Psoas muscle (tissue), 8 donors: ENCODE results near the gene GXYLT1. TPM values are rescaled to one million over a fixed set of nuclear protein-coding genes. Genes with fewer than 3 reads are reported as not detected.

Source experiments
- ATAC-seq, 4 donors: fragments of 200-7000 bp; cut with Tn5 transposase; one replicate each; pipeline ENCODE4 v1.9.1; 2020; ENCODE audit warnings: moderate library complexity in 3 of 4, mild to moderate bottlenecking in 2 of 4
- DNase-seq, 2 donors: peaks; one replicate each; pipeline ENCODE4 v3.0.0-alpha.2; 2020
- H3K27ac ChIP-seq: fragments of 200-600 bp; one replicate; pipeline ENCODE4 v1.8.0; 2022
- H3K27me3 ChIP-seq, 3 donors: fragments of 200-600 bp in 1 of 3; one replicate each; pipeline versions ENCODE4 v1.6.1 to v1.8.0; 2013 to 2022; ENCODE audit warnings: low read length in 2 of 3, mild to moderate bottlenecking in 2 of 3, moderate library complexity in 1 of 3; ENCODE audit not compliant: insufficient read depth in 3 of 3
- H3K36me3 ChIP-seq, 2 donors: fragments of 200-600 bp in 1 of 2; one replicate each; pipeline versions ENCODE4 v1.6.1 to v1.8.0; 2013 to 2022; ENCODE audit warnings: low read depth in 1 of 2, mild to moderate bottlenecking in 1 of 2, moderate library complexity in 1 of 2; ENCODE audit not compliant: insufficient read depth in 1 of 2
- H3K4me1 ChIP-seq: fragments of 200-600 bp; one replicate; pipeline ENCODE4 v1.8.0; 2022
- H3K4me3 ChIP-seq: fragments of 200-600 bp; one replicate; pipeline ENCODE4 v1.8.0; 2022; ENCODE audit warnings: mild to moderate bottlenecking
- H3K9me3 ChIP-seq: fragments of 200-600 bp; one replicate; pipeline ENCODE4 v1.8.0; 2022
- WGBS, 3 donors: extraction: QIAGEN DNeasy Blood & Tissue Kit; methylation state at CpG; one replicate each; pipeline versions ENCODE4 v1.1.6 to v1.1.7; 2013; 5-methylcytosine and 5-hydroxymethylcytosine counted together
- intact Hi-C, 2 donors: fragments of 100-400 bp; cut with DNase I; formaldehyde crosslinking; loops; one replicate each; pipeline versions ENCODE4 v1.11.0 to v1.14.2; 2022
- polyA plus RNA-seq, 3 donors: library from polyadenylated mRNA; stranded (reverse); fragments of 200-250 nt; gene quantifications; one replicate each; pipeline ENCODE4 v1.2.3, GENCODE V29; 2013
- total RNA-seq, 4 donors: library from RNA; stranded (reverse); fragmentation: NEBNext Ultra II Directional in 2 of 4; extraction: Animal tissue kit (Norgen Biotek cat#: 25700) in 2 of 4; gene quantifications; one replicate each; pipeline versions ENCODE4 v1.2.1 to v1.2.4, GENCODE V29; 2021 to 2023
- TF ChIP-seq, protein P1 (sequence below): fragments of 200-600 bp; IDR thresholded peaks from one replicate; pipeline ENCODE4 v1.8.0; 2022; ENCODE audit warnings: antibody characterized with exemption
- donor health status: healthy with polysubstance abuse.
- donor health status: DM: no; HTN: no; CAD: no; lungs with moderate emphysema.
- donor health status: Bipolar disorder and iron deficiency.
- donor health status: healthy.
- donor health status: DM: yes; HTN: yes; CAD: no.
- donor health status: DM: no; HTN: no; CAD: no.
- donor health status: DM: no; HTN: no; CAD: no.
- donor health status: DM: yes; HTN: yes; CAD: no.

Gene GXYLT1
- total and polyA plus RNA-seq, 7 donors = 1.3 to 6.3 (median 4.3) TPM

DNA sequence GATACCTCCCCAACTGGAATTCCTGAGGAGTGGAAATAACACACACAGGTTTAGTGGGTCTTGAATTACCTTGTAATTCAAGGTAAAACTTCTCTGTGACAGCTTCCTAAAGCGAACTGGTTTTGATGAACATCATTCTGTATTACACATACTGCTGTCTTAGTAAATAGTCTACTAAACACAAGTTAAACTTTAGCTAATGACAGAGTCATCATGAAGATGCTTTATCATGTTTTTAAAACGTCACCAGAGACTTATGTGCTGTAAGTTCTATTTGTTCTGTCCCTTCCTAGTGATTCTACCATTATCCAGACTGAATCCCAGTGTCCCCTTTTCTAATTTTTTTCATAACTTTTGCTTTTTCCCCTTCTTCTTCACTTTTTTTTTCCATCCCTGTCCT lies 11.6 kb upstream of the GXYLT1 start:
- Histone ChIP-seq H3K4me3 (no peak overlapping the region), H3K36me3 (peaks cover 0 to 34% of the 10 kb centered on the region in 2 donors), H3K27ac (no peak overlapping the region), H3K4me1 (no peaks in the 10 kb centered on the region), H3K27me3 (no peaks in the 10 kb centered on the region), H3K9me3 (no peaks in the 10 kb centered on the region)
- DNase-seq = no peak
- intact Hi-C loops = no loop called here
- WGBS, 3 donors = 72 to 85% (median 84%) methylated on average over 2 of the region's 2 CpGs
- TF ChIP-seq, protein P1, sequence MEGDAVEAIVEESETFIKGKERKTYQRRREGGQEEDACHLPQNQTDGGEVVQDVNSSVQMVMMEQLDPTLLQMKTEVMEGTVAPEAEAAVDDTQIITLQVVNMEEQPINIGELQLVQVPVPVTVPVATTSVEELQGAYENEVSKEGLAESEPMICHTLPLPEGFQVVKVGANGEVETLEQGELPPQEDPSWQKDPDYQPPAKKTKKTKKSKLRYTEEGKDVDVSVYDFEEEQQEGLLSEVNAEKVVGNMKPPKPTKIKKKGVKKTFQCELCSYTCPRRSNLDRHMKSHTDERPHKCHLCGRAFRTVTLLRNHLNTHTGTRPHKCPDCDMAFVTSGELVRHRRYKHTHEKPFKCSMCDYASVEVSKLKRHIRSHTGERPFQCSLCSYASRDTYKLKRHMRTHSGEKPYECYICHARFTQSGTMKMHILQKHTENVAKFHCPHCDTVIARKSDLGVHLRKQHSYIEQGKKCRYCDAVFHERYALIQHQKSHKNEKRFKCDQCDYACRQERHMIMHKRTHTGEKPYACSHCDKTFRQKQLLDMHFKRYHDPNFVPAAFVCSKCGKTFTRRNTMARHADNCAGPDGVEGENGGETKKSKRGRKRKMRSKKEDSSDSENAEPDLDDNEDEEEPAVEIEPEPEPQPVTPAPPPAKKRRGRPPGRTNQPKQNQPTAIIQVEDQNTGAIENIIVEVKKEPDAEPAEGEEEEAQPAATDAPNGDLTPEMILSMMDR = no peak
- ATAC-seq = peak in 1 of 4 donors; percentile 13

DNA sequence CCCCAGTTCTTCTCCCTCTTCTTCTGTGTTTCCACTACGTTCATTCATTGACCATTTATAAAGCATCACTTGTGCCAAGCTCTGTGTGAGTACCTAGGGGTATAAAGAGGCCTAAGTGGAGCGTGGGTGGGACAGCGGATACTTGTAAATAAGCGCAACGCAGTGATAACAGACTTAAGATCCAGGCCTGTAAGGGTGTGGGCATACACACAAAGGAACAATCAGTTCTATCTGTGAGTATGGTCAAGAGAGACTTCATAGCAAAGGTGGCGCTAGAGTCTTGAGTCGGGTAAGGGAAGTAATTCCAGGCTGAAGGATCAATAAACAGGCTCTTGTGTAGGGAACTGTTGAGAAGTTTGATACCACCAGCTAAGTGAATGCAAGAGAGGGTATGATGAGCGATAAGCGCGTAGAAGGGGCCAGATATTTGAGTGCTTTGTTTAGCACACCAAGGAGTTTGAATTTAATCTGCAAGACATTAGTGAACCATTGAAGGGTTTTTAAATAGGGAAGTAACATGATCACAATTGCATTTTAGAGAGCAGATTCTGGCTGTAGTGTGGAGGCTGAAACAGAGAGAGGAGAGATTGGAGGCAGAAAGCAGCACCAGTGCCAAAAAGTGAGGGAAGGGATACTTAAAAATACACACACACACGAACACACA lies 1.0 kb upstream of the GXYLT1 start:
- DNase-seq = no peak
- intact Hi-C loops = no loop called here
- Histone ChIP-seq H3K27ac (peak overlapping the region; percentile 85), H3K36me3 (no peaks in the 10 kb centered on the region), H3K27me3 (no peaks in the 10 kb centered on the region), H3K4me3 (peak overlapping the region; percentile 73), H3K9me3 (no peaks in the 10 kb centered on the region), H3K4me1 (peaks cover 15% of the 10 kb centered on the region)
- ATAC-seq = no peak
- TF ChIP-seq, protein P1 = no peak
- 73 to 82% (median 74%) methylated on average over 11 of the region's 11 CpGs for WGBS, 3 donors

DNA sequence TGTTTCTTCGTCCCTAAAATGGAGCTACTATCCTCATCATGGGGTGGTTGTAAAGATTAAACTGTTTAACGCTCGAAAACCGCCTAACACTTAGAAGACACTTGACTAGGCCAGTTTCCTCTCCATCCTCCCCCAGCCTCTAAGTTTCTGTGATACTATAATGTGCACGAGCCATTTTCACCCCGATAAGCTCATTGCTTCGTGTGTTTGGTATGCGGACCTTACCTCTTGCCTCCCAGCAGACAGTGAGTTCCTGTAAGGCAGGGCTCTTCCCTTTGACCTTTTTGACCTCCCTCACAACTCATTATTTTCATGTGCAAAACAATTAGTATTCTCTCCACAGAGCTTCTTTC lies 499 bp upstream of the GXYLT1 start:
- Histone ChIP-seq H3K27ac (peak overlapping the region; percentile 85), H3K36me3 (no peaks in the 10 kb centered on the region), H3K27me3 (no peaks in the 10 kb centered on the region), H3K9me3 (no peaks in the 10 kb centered on the region), H3K4me3 (peak overlapping the region; percentile 73), H3K4me1 (peaks cover 18% of the 10 kb centered on the region)
- ATAC-seq (peak in 3 of 4 donors; percentile 4 to 26 (median 6)), DNase-seq (no peak)
- 2 to 18% (median 6%) methylated on average over 8 of the region's 8 CpGs for WGBS, 3 donors
- intact Hi-C loops = no loop called here
- TF ChIP-seq, protein P1 = no peak

DNA sequence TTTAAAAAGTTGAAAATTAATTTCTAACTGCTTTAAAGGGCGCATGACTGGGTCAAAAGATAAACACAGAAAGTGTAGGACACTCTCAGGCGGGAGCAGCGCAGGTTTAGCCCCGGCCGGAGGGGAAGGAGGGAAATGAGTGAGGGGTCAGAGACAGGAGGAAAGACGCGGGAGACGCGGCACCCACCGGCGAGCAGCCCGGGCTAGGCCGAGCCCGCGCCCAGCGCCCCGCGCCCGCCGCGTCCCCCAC lies 591 bp downstream of the GXYLT1 start:
- Histone ChIP-seq H3K36me3 (no peaks in the 10 kb centered on the region), H3K9me3 (no peaks in the 10 kb centered on the region), H3K4me1 (peaks cover 18% of the 10 kb centered on the region), H3K27ac (peak overlapping the region; percentile 85), H3K4me3 (peak overlapping the region; percentile 73), H3K27me3 (no peaks in the 10 kb centered on the region)
- DNase-seq = peak in 1 of 2 donors; percentile 71
- WGBS, 3 donors = 0 to 1% (median 0%) methylated on average over 5 to 21 of the region's 21 CpGs
- TF ChIP-seq, protein P1 = no peak
- no peak for ATAC-seq
- intact Hi-C loops = loop anchor here (5.0 kb wide), 1 partner anchor 93 kb away; the partner anchor contains the start of gene YAF2 (in 2 of the 2)
